CD4-positive, alpha-beta T cell treated with Interleukin-17A for 4 hours (primary cell): ENCODE results near the gene WNT2B.
"Not testable (repeated sequence)": the region's sequence is repeated elsewhere in the genome, so short reads cannot be mapped to it uniquely, and the experiment has no call there.

ENCODE experiments used
- DNase-seq: peaks from one replicate; pipeline ENCODE4 v3.0.0-alpha.2; 2020; ENCODE audit warnings: mixed read lengths

The WNT2B gene

GRCh38 chr1:112508278-112509004 is at the start of gene WNT2B:
Gene WNT2B (plus strand): TSS chr1:112508965. CDS start chr1:112509263, 298 bp downstream.
- peak; percentile 62 for DNase-seq

GRCh38 chr1:112460615-112461014 is 48.1 kb upstream of the WNT2B start:
- no peak for DNase-seq

- DNase-seq, result no peak
Measured at GRCh38 chr1:112461200-112461871, 47.4 kb upstream of the WNT2B start.

GRCh38 chr1:112462953-112463279 is 45.8 kb upstream of the WNT2B start:
- no peak for DNase-seq

- DNase-seq, result no peak
Measured at GRCh38 chr1:112464501-112464900, 44.3 kb upstream of the WNT2B start.

GRCh38 chr1:112465122-112465521 is 43.6 kb upstream of the WNT2B start:
- no peak for DNase-seq

- peak; percentile 91 for DNase-seq
Measured at GRCh38 chr1:112466078-112466660, 42.6 kb upstream of the WNT2B start.

- DNase-seq, result not testable (repeated sequence)
Measured at GRCh38 chr1:112470324-112470723, 38.4 kb upstream of the WNT2B start.

GRCh38 chr1:112470966-112471365 is 37.8 kb upstream of the WNT2B start:
- DNase-seq, result no peak

GRCh38 chr1:112472142-112472541 is 36.6 kb upstream of the WNT2B start:
- no peak for DNase-seq

GRCh38 chr1:112477550-112477949 is 31.2 kb upstream of the WNT2B start:
- DNase-seq, result no peak

GRCh38 chr1:112478314-112478713 is 30.5 kb upstream of the WNT2B start:
- no peak for DNase-seq

- not testable (repeated sequence) for DNase-seq
Measured at GRCh38 chr1:112486063-112486462, 22.7 kb upstream of the WNT2B start.

GRCh38 chr1:112487686-112488085 is 21.1 kb upstream of the WNT2B start:
- not testable (repeated sequence) for DNase-seq

- DNase-seq, result no peak
Measured at GRCh38 chr1:112488141-112488540, 20.6 kb upstream of the WNT2B start.

GRCh38 chr1:112492076-112492475 is 16.7 kb upstream of the WNT2B start:
- DNase-seq, result no peak

GRCh38 chr1:112493351-112493750 is 15.4 kb upstream of the WNT2B start:
- no peak for DNase-seq

GRCh38 chr1:112496290-112496689 is 12.5 kb upstream of the WNT2B start:
- DNase-seq, result no peak

- DNase-seq, result peak; percentile 69
Measured at GRCh38 chr1:112501810-112502641, 6.7 kb upstream of the WNT2B start.

GRCh38 chr1:112502826-112503225 is 5.9 kb upstream of the WNT2B start:
- no peak for DNase-seq

- DNase-seq, result no peak
Measured at GRCh38 chr1:112504001-112504660, 4.6 kb upstream of the WNT2B start.

GRCh38 chr1:112504661-112505399 is 3.9 kb upstream of the WNT2B start:
- no peak for DNase-seq
